GM21825 (cell line): Measurements from ENCODE around the gene ABCA6.
"Not testable (repeated sequence)": the region's sequence is repeated elsewhere in the genome, so short reads cannot be mapped to it uniquely, and the experiment has no call there.

Experiments used
- ATAC-seq: cut with Tn5 transposase; IDR thresholded peaks from one replicate; pipeline ENCODE4 v1.9.1; 2021; ENCODE audit warnings: mild to moderate bottlenecking, moderate library complexity; ENCODE audit not compliant: unreplicated experiment

Gene ABCA6

DNA sequence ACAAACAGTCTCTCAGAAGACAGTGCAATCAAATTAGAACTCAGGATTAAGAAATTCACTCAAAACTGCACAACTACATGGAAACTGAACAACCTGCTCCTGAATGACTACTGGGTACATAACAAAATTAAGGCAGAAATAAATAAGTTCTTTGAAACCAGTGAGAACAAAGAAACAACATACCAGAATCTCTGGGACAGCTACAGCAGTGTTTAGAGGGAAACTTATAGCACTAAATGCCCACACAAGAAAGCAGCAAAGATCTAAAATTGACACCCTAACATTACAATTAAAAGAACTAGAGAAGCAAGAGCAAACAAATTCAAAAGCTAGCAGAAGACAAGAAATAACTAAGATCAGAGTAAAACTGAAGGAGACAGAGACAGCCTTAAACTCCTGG is 68.3 kb downstream of the ABCA6 start:
- not testable (repeated sequence) for ATAC-seq

DNA sequence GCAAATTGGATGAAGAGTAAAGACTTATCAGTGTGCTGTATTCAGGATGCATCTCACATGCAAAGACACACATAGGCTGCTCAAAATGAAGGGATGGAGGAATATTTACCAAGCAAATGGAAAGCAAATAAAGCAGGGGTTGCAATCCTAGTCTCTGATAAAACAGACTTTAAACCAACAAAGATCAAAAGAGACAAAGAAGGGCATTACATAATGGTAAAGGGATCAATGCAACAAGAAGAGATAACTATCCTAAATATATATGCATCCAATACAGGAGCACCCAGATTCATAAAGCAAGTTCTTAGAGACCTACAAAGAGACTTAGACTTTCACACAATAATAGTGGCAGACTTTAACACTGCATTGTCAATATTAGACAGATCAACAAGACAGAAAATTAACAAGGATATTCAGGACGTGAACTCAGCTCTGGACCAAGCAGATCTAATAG is 68.9 kb downstream of the ABCA6 start:
- not testable (repeated sequence) for ATAC-seq

DNA sequence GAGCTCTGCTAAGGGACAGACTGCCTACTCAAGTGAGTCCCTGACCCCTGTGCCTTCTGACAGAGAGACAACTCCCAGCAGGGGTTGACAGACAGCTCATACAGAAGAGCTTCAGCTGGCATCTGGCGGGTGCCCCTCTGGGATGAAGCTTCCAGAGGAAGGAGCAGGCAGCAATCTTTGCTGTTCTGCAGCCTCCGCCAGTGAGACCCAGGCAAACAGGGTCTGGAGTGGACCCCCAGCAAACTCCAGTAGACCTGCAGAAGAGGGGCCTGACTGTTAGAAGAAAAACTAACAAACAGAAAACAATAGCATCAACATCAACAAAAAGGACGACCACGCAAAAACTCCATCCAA is 70.5 kb downstream of the ABCA6 start:
- ATAC-seq: not testable (repeated sequence)

DNA sequence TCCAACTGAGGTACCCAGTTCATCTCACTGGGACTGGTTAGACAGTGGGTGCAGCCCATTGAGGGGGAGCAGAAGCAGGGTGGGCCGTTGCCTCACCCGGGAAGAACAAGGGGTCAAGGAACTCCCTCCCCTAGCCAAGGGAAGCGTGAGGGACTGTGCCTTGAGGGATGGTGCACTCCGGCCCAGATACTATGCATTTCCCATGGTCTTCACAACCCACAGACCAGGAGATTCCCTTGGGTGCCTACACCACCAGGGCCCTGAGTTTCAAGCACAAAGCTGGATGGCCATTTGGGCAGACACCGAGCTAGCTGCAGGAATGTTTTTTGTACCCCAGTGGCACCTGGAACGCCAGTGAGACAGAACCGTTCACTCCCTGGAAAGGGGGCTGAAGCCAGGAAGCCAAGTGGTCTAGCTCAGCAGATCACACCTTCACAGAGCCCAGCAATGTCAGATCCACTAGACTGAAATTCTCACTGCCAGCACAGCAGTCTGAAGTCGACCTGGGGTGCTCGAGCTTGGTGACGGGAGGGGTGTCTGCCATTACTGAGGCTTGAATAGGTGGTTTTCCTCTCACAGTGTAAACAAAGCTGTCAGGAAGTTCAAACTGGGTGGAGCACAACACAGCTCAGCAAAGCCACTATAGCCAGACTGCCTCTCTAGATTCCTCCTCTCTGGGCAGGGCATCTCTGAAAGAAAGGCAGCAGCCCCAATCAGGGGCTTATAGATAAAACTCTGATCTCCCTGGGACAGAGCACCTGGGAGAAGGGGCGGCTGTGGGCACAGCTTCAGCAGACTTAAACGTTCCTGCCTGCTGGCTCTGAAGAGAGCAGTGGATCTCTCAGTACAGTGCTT is 71.1 kb downstream of the ABCA6 start:
- not testable (repeated sequence) for ATAC-seq

DNA sequence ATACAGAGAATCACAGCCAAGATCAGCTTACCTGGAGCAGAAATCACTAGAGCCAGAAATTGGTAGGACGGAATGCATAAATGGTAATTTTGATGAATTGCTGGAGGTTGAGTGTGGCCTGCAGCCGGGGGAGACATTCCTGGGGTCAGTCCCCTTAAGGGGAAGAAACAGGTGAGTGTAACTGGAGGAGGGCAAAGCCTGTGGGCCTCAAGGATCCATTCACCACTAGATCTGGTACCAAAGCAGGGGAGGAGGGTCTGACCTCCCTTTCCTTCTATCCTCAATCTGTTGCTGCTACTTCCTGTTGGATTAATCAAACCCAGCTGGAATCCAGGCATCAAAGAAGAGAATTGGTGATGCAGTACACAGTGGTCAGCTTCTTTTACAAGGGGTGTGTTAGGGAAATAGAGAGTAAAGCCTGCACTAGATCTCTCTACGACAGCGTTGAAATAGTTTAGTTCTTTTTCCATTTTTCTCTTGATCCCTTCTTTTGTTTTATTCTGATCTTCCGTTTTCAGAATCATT is 72.4 kb downstream of the ABCA6 start:
- no peak for ATAC-seq

DNA sequence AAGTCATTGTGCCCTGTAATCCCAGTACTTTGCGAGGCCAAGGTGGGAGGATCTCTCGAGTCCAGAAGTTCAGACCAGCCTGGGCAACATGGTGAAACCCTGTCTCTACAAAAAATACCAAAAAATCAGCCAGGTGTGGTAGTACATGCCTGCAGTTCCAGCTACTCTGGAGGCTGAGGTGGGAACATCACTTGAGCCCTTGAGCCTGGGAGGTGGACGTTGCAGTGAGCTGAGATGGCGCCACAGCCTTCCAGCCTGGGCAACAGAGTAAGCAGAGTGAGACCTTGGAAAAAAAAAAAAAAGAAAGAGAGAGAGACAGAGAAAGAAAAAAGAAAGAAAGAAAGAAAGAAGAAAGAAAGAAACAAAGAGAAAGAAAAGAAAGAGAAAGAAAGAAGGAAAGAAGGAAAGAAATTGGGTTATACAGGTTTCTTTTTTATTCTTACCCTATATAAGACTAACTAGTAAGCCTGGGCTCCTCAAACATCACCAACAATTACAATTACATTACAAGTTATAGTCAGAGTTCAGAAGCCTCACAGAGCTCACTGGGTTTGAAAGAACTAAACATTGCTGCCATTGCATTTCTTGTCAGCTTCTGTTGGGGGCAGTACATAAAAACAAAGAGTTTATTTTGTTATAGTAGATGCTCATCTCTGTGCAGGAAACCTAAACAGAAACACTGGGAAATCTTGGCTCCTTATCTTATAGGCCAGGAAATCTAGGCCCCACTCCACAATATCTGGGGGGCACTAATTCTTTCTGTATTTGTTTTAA is 74.2 kb downstream of the ABCA6 start:
- ATAC-seq: no peak

DNA sequence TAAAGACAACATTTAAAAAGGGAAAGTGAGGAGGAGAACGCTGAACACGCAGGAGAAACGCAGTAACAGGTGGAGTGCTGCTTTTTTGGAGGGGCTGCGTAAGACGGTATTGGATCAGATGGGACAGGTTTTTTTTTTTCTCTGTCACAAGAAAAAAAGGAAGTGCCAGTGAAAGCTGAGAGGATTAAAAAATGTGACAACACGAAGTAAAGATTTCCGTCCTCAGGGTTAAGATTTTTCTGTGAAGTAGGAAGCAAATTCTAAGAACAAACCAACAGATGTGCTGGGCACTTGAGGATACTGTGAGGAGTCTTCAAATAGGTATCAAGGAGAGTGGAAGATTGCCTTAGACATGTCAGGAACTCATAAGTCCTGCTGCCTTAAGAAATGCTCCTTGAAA is 75.2 kb downstream of the ABCA6 start:
- no peak for ATAC-seq

DNA sequence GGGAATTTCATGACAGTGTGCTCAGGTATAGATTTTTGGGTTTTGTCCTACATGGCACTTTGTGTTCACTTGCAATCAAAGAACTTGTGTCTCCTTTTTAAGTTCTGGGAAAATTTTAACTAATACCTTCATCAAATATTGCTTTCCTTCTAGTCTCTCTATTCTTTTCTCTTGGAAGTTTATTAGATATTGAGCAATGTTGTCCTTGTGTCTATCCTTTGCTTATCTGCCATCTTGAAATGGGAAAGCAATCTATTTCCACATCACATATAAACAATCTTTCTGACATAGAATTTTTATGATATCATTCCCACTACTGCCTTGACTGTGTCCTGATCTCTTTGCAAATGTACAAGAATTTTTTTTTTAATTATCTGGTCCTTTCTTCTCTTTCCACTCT is 76.6 kb downstream of the ABCA6 start:
- ATAC-seq: no peak

DNA sequence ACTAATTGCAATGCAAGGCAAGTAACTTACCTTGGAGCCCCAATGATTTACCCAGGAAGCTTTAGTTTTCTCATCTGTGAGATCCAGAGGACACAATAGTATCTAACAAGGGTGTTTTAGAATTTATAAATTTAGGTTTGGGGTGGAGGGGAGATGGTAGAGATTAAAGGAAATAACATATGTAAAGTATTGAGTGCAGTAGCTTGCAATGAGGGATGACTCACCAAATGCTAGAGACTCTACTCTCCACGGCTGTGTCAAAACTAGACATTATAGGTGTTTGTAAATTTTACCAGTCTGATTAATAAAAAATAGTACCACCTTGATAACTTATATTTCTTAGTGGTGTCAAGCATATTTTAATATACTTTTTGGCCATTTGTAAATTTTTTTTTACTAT is 77.2 kb downstream of the ABCA6 start:
- no peak for ATAC-seq

DNA sequence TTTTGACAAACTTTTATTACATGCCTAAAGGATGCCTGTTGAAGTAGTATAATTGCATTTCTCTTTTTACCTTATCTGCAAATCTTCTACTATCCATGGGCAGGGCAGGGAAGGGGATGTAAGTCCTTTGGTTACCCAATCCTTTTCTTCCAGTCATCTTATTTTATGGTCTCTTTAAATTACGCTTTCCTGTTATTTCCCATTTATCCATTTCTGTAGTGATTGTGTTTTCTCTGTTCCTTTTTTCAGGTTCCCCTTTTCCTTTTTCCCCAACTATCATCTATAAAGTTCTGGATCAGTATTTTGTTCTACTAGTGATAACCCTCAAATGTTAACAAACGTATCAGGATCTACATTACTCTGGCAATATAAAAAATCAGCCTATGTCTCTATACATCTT is 77.7 kb downstream of the ABCA6 start:
- ATAC-seq: no peak

DNA sequence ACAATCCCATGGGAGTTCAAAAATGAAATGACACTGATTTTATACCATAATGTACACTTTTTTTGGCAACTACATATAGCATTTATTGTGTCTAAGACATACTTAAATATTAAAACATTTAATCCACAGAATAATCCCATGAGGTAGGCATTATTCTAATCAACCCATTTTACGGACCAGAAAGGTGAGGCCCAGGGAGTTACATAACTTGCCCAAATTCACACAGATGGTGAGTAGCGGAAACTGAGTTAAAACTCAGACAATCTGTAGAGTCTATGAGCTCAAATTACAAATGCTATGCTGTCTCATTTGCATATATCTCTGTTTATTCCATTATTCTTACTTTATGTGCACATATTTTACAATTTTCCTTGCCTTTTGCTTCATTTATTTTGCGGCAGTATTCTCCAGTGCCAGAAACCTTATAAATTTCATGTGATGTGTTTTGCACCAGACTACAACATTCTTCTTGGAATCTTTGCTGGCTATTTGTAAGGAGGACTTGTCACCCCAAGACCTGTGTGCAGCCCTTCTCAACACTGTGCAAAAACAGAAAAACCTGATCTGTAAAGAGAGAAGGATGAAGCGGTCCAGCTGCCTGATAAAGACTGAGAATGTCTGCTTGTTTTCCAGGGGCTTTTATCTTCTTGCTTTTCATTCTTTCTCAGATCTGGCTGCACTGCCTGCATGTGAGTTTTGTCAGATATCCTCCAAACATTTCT is 78.7 kb downstream of the ABCA6 start:
- ATAC-seq: no peak

DNA sequence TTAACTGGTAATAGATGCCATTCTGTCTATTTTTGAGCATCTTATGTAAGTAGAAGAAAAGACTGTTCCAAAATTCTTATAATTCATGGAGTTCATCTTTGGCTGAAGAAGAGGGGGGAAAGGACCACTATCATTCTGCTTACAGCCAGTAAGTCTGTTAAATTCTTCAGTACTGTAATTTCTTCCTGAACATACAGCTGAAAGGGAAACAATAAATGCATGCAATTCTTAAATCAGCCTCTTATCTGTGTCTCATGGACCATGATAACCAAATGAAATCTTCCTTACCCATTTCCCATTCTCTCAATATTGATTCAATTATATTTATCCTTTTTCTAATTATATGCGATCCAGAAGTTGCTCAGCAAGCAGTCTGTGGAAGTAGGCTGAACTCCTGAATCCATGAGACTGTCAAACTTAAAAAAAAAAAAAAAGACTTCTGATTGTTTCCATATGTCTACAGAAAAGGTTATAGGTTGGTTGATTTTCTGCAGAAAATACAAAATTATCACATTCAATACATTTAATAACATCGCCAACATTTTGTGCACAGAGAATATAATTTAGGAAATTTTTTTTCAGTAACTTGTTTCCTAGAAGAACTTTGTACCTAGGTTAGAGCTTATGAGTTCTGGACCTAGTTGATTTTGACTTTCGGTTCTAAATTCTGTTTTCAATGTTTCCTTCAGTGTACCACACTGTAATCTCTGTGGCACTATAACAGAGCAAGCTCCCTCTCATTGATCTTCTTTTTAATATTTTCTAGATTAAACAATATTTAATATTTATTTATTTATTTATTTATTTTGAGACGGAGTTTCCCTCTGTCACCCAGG is 79.8 kb downstream of the ABCA6 start:
- ATAC-seq: no peak

DNA sequence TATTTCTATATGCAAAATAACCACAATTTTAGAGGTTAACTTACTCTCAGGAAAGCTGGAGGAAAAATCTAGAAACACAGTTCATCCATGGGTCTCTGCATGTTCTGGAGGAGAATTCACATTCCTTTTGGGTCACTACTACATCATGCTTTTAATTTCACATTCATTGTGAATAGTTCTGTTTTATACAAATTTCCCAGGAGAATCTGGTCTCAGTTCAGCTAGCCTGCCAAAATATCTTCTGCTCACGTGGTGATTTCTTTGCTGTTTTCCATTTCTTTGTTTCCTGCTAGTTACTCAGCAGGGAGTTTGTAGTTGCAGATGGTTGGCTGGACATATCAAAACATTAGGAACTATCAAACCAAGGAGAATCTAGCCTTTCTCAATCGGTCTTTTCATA is 80.9 kb downstream of the ABCA6 start, which contains the start of gene ABCA9:
ABCA9 (minus strand) TSS at position 106 of the 400 bp plus-strand sequence. CDS start 9,801 bp downstream, outside the sequence.
- no peak for ATAC-seq

DNA sequence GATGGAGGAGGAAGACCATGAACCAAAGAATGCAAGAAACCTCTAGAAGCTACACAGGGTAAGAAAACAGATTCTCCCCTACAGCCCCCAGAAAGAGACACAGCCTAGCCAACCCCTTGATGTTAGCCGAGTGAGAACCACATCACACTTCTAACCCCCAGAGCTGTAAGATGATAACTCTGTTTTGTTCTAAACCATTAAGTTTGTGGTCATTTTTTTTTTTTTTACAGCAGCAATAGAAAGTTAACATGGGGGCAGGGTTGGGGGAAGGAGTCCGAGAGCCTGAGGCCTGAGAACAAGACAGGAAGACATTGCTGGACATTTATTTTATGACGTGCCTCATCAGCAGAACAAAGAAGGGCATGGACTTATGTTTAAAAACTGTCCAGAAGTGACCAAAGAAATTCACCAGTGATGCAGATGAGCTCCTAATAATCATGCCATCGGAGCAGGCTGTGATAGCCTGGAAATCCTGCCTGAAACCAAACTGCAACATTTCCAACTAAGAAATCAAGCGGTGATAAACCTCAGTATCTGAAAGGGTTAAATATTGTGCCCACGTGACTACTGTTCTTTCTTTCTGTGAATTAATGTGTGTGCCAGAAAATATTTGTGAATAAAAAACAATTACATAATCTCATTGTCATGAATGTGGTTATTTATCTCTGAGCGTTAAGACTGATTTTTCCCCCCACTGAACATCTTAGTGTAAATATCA is 82.1 kb downstream of the ABCA6 start:
- no peak for ATAC-seq

DNA sequence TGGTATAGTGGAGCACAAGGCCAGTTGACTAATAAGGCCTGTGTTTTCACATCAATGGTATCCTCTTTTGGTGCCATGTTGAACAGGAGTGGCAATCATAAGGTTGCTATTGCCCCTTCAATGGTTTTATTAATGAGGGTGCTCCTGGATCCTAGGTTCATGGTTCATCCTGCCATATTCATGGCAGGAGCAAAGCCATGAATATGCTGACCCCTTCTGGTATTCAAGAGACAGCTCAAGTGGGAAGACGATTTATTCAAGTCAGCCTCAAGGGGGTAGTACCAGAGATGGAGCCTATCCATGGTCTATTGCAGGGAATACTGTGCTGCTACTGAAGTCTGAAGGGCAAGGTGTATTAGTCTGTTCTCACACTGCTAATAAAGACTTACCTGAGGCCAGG is 83.5 kb downstream of the ABCA6 start:
- no peak for ATAC-seq

DNA sequence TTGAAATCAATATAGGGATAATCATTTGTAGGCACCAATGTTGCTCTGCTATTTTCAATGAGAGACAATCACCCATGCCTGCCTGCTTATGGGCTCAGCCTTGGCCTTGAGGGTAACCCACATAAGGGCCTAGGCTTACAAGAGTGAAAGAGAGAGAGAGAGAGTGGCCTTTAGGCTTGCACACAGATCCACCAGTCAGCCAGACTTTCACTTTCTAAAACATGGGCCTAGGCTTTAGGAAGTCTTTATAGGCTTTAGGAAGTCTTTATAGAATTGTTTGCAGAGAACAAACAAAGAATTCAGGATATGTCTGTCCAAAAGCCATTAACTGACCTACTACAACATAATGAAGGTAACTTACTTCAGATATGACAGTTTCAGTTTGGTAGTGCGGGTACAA is 84.4 kb downstream of the ABCA6 start:
- no peak for ATAC-seq

DNA sequence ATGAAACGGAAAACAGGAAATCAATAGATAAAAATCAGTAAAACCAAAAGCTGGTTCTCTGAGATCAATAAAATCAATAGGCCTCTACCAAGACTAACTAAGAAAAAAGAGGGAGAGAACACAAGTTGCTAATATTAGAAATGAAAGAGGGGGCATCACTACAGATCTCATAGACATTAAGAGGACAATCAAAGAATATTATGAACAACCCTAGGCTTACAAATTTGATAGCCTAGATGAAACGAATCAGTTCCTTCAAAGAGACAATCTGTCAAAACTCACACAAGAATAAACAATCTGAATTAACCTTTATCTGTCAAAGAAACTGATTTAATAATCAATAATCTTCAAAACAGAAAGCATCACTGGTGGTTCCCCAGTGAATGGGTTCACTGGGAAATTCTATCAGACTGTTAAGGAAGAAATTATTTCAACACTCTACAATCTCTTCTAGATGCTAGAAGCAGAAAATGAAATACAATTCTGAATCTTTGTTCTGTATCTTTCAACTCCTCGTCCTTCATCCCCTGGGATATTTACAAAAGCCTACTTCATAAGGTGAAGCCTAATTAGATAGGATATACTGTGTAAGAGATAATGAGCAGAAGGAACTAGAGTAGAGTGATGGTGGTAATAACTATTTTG is 85.4 kb downstream of the ABCA6 start:
- ATAC-seq: no peak

DNA sequence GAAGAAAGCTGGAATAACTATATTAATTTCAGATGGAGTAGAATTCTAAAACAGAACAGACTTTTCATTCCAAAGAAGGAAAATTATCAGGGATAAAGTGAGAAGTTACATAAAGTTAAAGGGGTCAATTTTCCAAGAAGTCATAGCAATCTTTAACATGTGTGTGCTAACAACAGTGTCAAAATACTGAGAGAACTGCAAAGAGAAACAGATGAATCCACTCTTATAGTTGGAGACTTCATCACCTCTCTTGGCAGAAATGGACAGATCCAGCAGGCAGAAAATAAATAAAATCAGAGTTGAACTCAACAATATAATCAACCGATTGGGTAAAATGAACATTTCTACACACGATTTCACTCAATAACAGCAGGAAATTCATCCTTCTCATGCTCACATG is 86.4 kb downstream of the ABCA6 start:
- ATAC-seq: no peak
